PFSK-1 (cell line): Measurements from ENCODE around the gene VPS13D.

ENCODE experiments used
- POLR2AphosphoS5 ChIP-seq: IDR thresholded peaks from 2 replicates; pipeline ENCODE4 v1.6.1; 2012; ENCODE audit warnings: low read depth, mild to moderate bottlenecking, control low read depth, low read length, moderate library complexity
- SIN3A ChIP-seq: IDR thresholded peaks from 2 replicates; pipeline ENCODE4 v1.6.1; 2012; ENCODE audit warnings: mild to moderate bottlenecking, low read length, moderate library complexity, borderline replicate concordance; ENCODE audit not compliant: insufficient read depth
- TAF1 ChIP-seq: IDR thresholded peaks from 2 replicates; pipeline ENCODE4 v1.6.1; 2012; ENCODE audit warnings: low read length, control low read depth, borderline replicate concordance; ENCODE audit not compliant: insufficient read depth

DNA sequence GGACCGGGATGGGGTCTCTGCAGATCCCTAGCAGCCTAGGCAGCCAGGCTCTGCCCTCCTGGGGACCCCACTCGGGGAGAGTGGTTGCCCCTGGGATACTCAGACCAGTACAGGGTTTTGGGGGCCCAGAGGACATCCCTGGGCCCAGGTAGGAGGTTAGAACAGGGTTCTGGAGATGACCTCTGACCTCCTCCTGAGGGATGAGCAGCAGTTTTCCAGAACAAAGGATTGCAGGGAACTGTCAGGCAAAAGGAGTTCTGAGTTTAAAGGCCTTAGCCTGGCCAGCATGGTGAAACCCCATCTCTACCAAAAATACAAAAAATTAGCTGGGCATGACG lies 20.4 kb upstream of the VPS13D start:
- TF ChIP-seq POLR2AphosphoS5 (no peak), SIN3A (no peak), TAF1 (no peak)
